ENCODE results near the gene ZBTB1. TPM values are rescaled to one million over a fixed set of nuclear protein-coding genes. Genes with fewer than 3 reads are reported as not detected.

The ZBTB1 gene, protein sequence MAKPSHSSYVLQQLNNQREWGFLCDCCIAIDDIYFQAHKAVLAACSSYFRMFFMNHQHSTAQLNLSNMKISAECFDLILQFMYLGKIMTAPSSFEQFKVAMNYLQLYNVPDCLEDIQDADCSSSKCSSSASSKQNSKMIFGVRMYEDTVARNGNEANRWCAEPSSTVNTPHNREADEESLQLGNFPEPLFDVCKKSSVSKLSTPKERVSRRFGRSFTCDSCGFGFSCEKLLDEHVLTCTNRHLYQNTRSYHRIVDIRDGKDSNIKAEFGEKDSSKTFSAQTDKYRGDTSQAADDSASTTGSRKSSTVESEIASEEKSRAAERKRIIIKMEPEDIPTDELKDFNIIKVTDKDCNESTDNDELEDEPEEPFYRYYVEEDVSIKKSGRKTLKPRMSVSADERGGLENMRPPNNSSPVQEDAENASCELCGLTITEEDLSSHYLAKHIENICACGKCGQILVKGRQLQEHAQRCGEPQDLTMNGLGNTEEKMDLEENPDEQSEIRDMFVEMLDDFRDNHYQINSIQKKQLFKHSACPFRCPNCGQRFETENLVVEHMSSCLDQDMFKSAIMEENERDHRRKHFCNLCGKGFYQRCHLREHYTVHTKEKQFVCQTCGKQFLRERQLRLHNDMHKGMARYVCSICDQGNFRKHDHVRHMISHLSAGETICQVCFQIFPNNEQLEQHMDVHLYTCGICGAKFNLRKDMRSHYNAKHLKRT
- total RNA-seq = 100 to 1,000 TPM; 104 to 107 TPM
- 10 to 100 TPM; 49.7 to 86.5 TPM for polyA plus RNA-seq

- POLR2A ChIA-PET (ENCODE audit: partially characterized antibody) = interaction anchor here (0.9 to 12.6 kb wide), 29 partner anchors 9 to 907 kb away, joined by 3 to 318 read pairs (median 4); partner anchors contain the start of genes AKAP5, HSPA2, MTHFD1 and SPTB
- peak; percentile 86 to 92 (median 89) for DNase-seq
- Histone ChIP-seq H3K9me3 (ENCODE audit: control insufficient read depth in 1 of 2, low read length in 2 of 2) (no peaks in the 10 kb centered on the region), H3K27ac (ENCODE audit: low read depth, low read length) (peak within 1 kb of the TSS; percentile 100), H3K27me3 (ENCODE audit: insufficient read depth, low read length) (no peaks in the 10 kb centered on the region), H3K4me1 (ENCODE audit: insufficient read depth, low read length) (peaks cover 59% of the 10 kb centered on the region), H3K4me3 (ENCODE audit: low read length in 2 of 2) (peak within 1 kb of the TSS; percentile 78 to 87), H3K36me3 (ENCODE audit: insufficient read depth, low read length) (no peaks in the 10 kb centered on the region)
- Mint-ChIP-seq H3K4me3 (peak within 1 kb of the TSS; percentile 95 to 100 (median 98)), H3K4me1 (peaks cover 39 to 84% (median 45%) of the 10 kb centered on the region in 4 donors), H3K27me3 (peaks cover 0 to 2% of the 10 kb centered on the region in 2 donors), H3K9me3 (peaks cover 0 to 3% (median 0%) of the 10 kb centered on the region in 8 donors), H3K27ac (peak within 1 kb of the TSS; percentile 99 to 100 (median 100)), H3K36me3 (peaks cover 0 to 37% of the 10 kb centered on the region in 2 donors)
- CTCF ChIA-PET (ENCODE audit: partially characterized antibody) = interaction anchor here (1.0 to 5.3 kb wide), 3 partner anchors 19 to 74 kb away, joined by 3 to 28 read pairs (median 8); no protein-coding TSS in a partner anchor
- intact Hi-C loops (cut with micrococcal nuclease) = loop anchor here (1.0 kb wide), 1 partner anchor 410 kb away; the partner anchor contains the start of gene CHURC1
Observed at GRCh38 chr14:64504310-64504896, at the start of gene ZBTB1. Gene ZBTB1 (plus strand): TSS chr14:64504770. CDS start chr14:64521505, 16,735 bp downstream.

DNA sequence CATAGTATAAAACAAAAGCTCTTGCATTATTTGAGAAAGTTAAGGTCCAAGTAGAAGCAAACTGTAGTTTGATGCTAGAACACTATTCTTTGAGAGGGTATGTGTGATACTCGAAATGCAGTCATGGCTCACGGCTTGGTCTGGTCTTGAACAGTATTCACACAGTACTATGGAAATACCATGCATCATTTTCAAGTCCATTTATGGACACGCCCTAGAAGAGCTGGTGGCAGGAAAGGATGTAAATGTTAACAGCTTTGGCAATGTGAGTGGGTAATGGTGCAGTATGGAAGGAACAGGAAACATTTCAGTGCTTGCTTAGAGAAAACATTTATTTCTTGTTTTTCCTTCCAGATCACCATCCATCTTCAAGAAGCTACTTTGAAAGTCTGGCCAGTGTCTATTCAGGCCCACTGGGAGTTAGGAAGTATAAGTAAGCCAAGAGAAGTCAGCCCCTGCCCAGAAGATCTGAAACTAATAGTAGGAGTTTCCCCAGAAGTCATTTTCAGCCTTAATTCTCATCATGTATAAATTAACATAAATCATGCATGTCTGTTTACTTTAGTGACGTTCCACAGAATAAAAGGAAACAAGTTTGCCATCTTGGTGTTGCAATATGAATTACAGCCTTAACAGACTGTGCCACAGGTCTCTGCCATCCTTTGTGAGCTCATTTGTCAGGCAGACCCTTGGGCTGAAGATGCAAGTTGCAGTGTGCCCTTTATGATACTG is 45.0 kb upstream of the ZBTB1 start:
- ChIA-PET POLR2A (ENCODE audit: partially characterized antibody) (no interaction called here), CTCF (ENCODE audit: partially characterized antibody) (interaction anchor here (1.1 to 1.2 kb wide), 2 partner anchors 51 to 116 kb away, joined by 3 to 4 read pairs; no protein-coding TSS in a partner anchor)
- no peak overlapping the region for H3K27ac ChIP-seq (ENCODE audit: low read depth, low read length)
- no peaks in the 10 kb centered on the region for H3K27me3 ChIP-seq (ENCODE audit: insufficient read depth, low read length)
- peaks cover 3 to 22% of the 10 kb centered on the region in 2 donors for H3K36me3 Mint-ChIP-seq
- H3K9me3 ChIP-seq (ENCODE audit: control insufficient read depth in 1 of 2, low read length in 2 of 2) = no peaks in the 10 kb centered on the region
- peaks cover 6% of the 10 kb centered on the region for H3K4me1 ChIP-seq (ENCODE audit: insufficient read depth, low read length)
- H3K4me3 ChIP-seq (ENCODE audit: low read length in 2 of 2) = no peak overlapping the region
- H3K27ac Mint-ChIP-seq = peak overlapping the region in 2 of 7 donors; percentile 19 to 58
- H3K27me3 Mint-ChIP-seq = no peaks in the 10 kb centered on the region
- H3K9me3 Mint-ChIP-seq = no peaks in the 10 kb centered on the region
- no peak for DNase-seq
- H3K4me1 Mint-ChIP-seq = peaks cover under 1 to 20% (median 7%) of the 10 kb centered on the region in 4 donors
- H3K4me3 Mint-ChIP-seq = no peak overlapping the region
- intact Hi-C loops (cut with micrococcal nuclease) = no loop called here
- peaks cover 6% of the 10 kb centered on the region for H3K36me3 ChIP-seq (ENCODE audit: insufficient read depth, low read length)

GRCh38 chr14:64461221-64461620 is 43.3 kb upstream of the ZBTB1 start:
- ChIA-PET POLR2A (ENCODE audit: partially characterized antibody) (interaction anchor here (1.4 kb wide), 1 partner anchor 40 kb away, joined by 6 read pairs; no protein-coding TSS in a partner anchor), CTCF (ENCODE audit: partially characterized antibody) (interaction anchor here (4.8 kb wide), 1 partner anchor 32 kb away, joined by 29 read pairs; no protein-coding TSS in a partner anchor)
- H3K4me1 ChIP-seq (ENCODE audit: insufficient read depth, low read length) = peaks cover 18% of the 10 kb centered on the region
- DNase-seq = no peak
- intact Hi-C loops (cut with micrococcal nuclease) = no loop called here
- no peaks in the 10 kb centered on the region for H3K27me3 Mint-ChIP-seq
- peaks cover 11 to 30% (median 15%) of the 10 kb centered on the region in 4 donors for H3K4me1 Mint-ChIP-seq
- H3K4me3 Mint-ChIP-seq = no peak overlapping the region
- H3K27ac ChIP-seq (ENCODE audit: low read depth, low read length) = no peak overlapping the region
- no peaks in the 10 kb centered on the region for H3K9me3 Mint-ChIP-seq
- no peaks in the 10 kb centered on the region for H3K36me3 ChIP-seq (ENCODE audit: insufficient read depth, low read length)
- H3K36me3 Mint-ChIP-seq = peaks cover 0 to 13% of the 10 kb centered on the region in 2 donors
- H3K27ac Mint-ChIP-seq = peak overlapping the region in 2 of 7 donors; percentile 52 to 63
- no peaks in the 10 kb centered on the region for H3K9me3 ChIP-seq (ENCODE audit: control insufficient read depth in 1 of 2, low read length in 2 of 2)
- no peak overlapping the region for H3K4me3 ChIP-seq (ENCODE audit: low read length in 2 of 2)
- no peaks in the 10 kb centered on the region for H3K27me3 ChIP-seq (ENCODE audit: insufficient read depth, low read length)

DNA sequence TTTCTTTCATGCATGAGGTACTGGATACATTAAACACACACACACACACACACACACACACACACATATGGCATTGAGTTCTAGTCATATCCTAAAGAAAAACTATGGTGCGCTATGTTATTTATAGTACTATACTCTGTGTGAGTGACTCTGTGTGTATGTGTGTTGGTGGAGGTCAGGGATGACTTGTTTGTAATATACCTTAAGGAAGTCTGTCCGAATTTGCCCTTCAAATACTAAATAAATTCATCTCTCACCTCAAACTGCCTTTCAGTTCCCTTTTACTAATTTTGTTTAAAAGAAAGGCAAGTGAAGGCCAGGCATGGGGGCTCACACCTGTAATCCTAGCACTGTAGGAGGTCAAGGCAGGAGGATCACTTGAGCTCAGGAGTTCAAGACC is 41.4 kb upstream of the ZBTB1 start:
- no peak overlapping the region for H3K4me3 ChIP-seq (ENCODE audit: low read length in 2 of 2)
- POLR2A ChIA-PET (ENCODE audit: partially characterized antibody) = interaction anchor here (0.8 to 1.1 kb wide), 2 partner anchors 42 to 74 kb away, joined by 3 to 6 read pairs; partner anchors contain the start of gene ZBTB1
- DNase-seq = no peak
- Mint-ChIP-seq H3K27me3 (no peaks in the 10 kb centered on the region), H3K9me3 (no peaks in the 10 kb centered on the region), H3K4me1 (peaks cover 23 to 45% (median 30%) of the 10 kb centered on the region in 4 donors), H3K36me3 (peaks cover 0 to 12% of the 10 kb centered on the region in 2 donors), H3K27ac (peak overlapping the region in 1 of 7 donors; percentile 22), H3K4me3 (no peak overlapping the region)
- CTCF ChIA-PET (ENCODE audit: partially characterized antibody) = interaction anchor here (1.6 to 4.8 kb wide), 4 partner anchors 18 to 47 kb away, joined by 4 to 29 read pairs (median 10); no protein-coding TSS in a partner anchor
- H3K9me3 ChIP-seq (ENCODE audit: control insufficient read depth in 1 of 2, low read length in 2 of 2) = no peaks in the 10 kb centered on the region
- H3K27me3 ChIP-seq (ENCODE audit: insufficient read depth, low read length) = no peaks in the 10 kb centered on the region
- intact Hi-C loops (cut with micrococcal nuclease) = no loop called here
- no peaks in the 10 kb centered on the region for H3K36me3 ChIP-seq (ENCODE audit: insufficient read depth, low read length)
- H3K4me1 ChIP-seq (ENCODE audit: insufficient read depth, low read length) = peaks cover 32% of the 10 kb centered on the region
- no peak overlapping the region for H3K27ac ChIP-seq (ENCODE audit: low read depth, low read length)

GRCh38 chr14:64463873-64464272 is 40.7 kb upstream of the ZBTB1 start:
- no peak for DNase-seq
- H3K27ac Mint-ChIP-seq = peak overlapping the region in 2 of 7 donors; percentile 18 to 53
- no peaks in the 10 kb centered on the region for H3K9me3 ChIP-seq (ENCODE audit: control insufficient read depth in 1 of 2, low read length in 2 of 2)
- H3K36me3 Mint-ChIP-seq = peaks cover 0 to 12% of the 10 kb centered on the region in 2 donors
- POLR2A ChIA-PET (ENCODE audit: partially characterized antibody) = interaction anchor here (0.8 to 1.3 kb wide), 3 partner anchors 18 to 74 kb away, joined by 3 to 4 read pairs (median 3); no protein-coding TSS in a partner anchor
- H3K27me3 ChIP-seq (ENCODE audit: insufficient read depth, low read length) = no peaks in the 10 kb centered on the region
- no peaks in the 10 kb centered on the region for H3K9me3 Mint-ChIP-seq
- no peaks in the 10 kb centered on the region for H3K27me3 Mint-ChIP-seq
- peak overlapping the region in 4 of 8 donors; percentile 2 to 89 (median 26) for H3K4me3 Mint-ChIP-seq
- peaks cover 26 to 47% (median 33%) of the 10 kb centered on the region in 4 donors for H3K4me1 Mint-ChIP-seq
- intact Hi-C loops (cut with micrococcal nuclease) = no loop called here
- no peak overlapping the region for H3K27ac ChIP-seq (ENCODE audit: low read depth, low read length)
- CTCF ChIA-PET (ENCODE audit: partially characterized antibody) = interaction anchor here (0.9 to 4.8 kb wide), 6 partner anchors 9 to 97 kb away, joined by 3 to 29 read pairs (median 4); no protein-coding TSS in a partner anchor
- H3K4me1 ChIP-seq (ENCODE audit: insufficient read depth, low read length) = peaks cover 36% of the 10 kb centered on the region
- no peak overlapping the region for H3K4me3 ChIP-seq (ENCODE audit: low read length in 2 of 2)
- no peaks in the 10 kb centered on the region for H3K36me3 ChIP-seq (ENCODE audit: insufficient read depth, low read length)

- no peak for DNase-seq
- Mint-ChIP-seq H3K27me3 (no peaks in the 10 kb centered on the region), H3K4me3 (peak overlapping the region; percentile 82 to 94 (median 90)), H3K9me3 (no peaks in the 10 kb centered on the region), H3K36me3 (peaks cover 0 to 9% of the 10 kb centered on the region in 2 donors), H3K27ac (peak overlapping the region; percentile 71 to 89 (median 78)), H3K4me1 (peaks cover 25 to 45% (median 34%) of the 10 kb centered on the region in 4 donors)
- POLR2A ChIA-PET (ENCODE audit: partially characterized antibody) = interaction anchor here (0.8 to 1.3 kb wide), 2 partner anchors 19 to 36 kb away, joined by 3 to 4 read pairs; no protein-coding TSS in a partner anchor
- peak overlapping the region; percentile 29 for H3K27ac ChIP-seq (ENCODE audit: low read depth, low read length)
- H3K27me3 ChIP-seq (ENCODE audit: insufficient read depth, low read length) = no peaks in the 10 kb centered on the region
- peaks cover 36% of the 10 kb centered on the region for H3K4me1 ChIP-seq (ENCODE audit: insufficient read depth, low read length)
- no peaks in the 10 kb centered on the region for H3K36me3 ChIP-seq (ENCODE audit: insufficient read depth, low read length)
- H3K4me3 ChIP-seq (ENCODE audit: low read length in 2 of 2) = peak overlapping the region; percentile 38 to 53
- CTCF ChIA-PET (ENCODE audit: partially characterized antibody) = interaction anchor here (0.9 to 4.8 kb wide), 5 partner anchors 10 to 96 kb away, joined by 3 to 29 read pairs (median 16); no protein-coding TSS in a partner anchor
- H3K9me3 ChIP-seq (ENCODE audit: control insufficient read depth in 1 of 2, low read length in 2 of 2) = no peaks in the 10 kb centered on the region
- intact Hi-C loops (cut with micrococcal nuclease) = loop anchor here (5.0 kb wide), 1 partner anchor 77 kb away; the partner anchor contains the start of gene MTHFD1
Observed at GRCh38 chr14:64464651-64465050, 39.9 kb upstream of the ZBTB1 start.

All from CD4-positive, alpha-beta memory T cell (primary cell).